Measurements from ENCODE around the gene CABP4. TPM values are rescaled to one million over a fixed set of nuclear protein-coding genes. Genes with fewer than 3 reads are reported as not detected.
A peak's percentile ranks its signal among the peaks of the same experiment; 100 is the strongest.

Gene CABP4
- total and polyA plus RNA-seq, 10 of the 15 experiments (the other 5 are each of a cell fraction or from before 2014, with no cell fraction given): 0.04 to 0.41 (median 0.14) TPM; not detected in 2

- H4K20me1 ChIP-seq (ENCODE audit: control insufficient read depth, insufficient read depth): no peaks in the 10 kb centered on the region
- CTCF ChIA-PET: interaction anchor here (1.2 kb wide), 1 partner anchor 37 kb away, joined by 3 read pairs; no protein-coding TSS in a partner anchor
- no peaks in the 10 kb centered on the region for H3K27me3 ChIP-seq (replicated peaks in 1 of 2; ENCODE audit: control insufficient read depth in 2 of 2, insufficient read depth in 2 of 2, low read length in 1 of 2)
- H2AFZ ChIP-seq (ENCODE audit: control insufficient read depth, low read depth, low read length): no peak overlapping the region
- peaks cover 43% of the 10 kb centered on the region for H3K4me1 ChIP-seq (ENCODE audit: control insufficient read depth, insufficient read depth, low read length)
- peaks cover 0 to 1% of the 10 kb centered on the region in 2 experiments; a peak in 2 of 4 replicates for H3K36me3 ChIP-seq (ENCODE audit: control insufficient read depth in 2 of 2, insufficient read depth in 2 of 2, low read length in 1 of 2)
- no peaks in the 10 kb centered on the region for H3K9me3 ChIP-seq (replicated peaks; ENCODE audit: control insufficient read depth, insufficient read depth, low read length)
- H3K4me2 ChIP-seq (ENCODE audit: control insufficient read depth, insufficient read depth): peak overlapping the region; percentile 26; the same call in 1 of the 2 replicates
- H3K4me3 ChIP-seq: peak overlapping the region; percentile 76; the same call in 1 of the 2 replicates
- POLR2A ChIA-PET: interaction anchor here (0.6 to 1.2 kb wide), 5 partner anchors 13 to 41 kb away, joined by 3 to 4 read pairs (median 4); partner anchors contain the start of gene PPP1CA
- in situ Hi-C loops (cut with MboI) (no loop called here), intact Hi-C loops (cut with micrococcal nuclease; ENCODE audit: unreplicated experiment) (no loop called here)
- RAD21 ChIA-PET (ENCODE audit: unreplicated experiment): interaction anchor here (0.6 to 1.6 kb wide), 5 partner anchors 15 to 864 kb away, joined by 3 to 4 read pairs (median 3); partner anchors contain the start of genes PPP1CA and TBC1D10C
- ATAC-seq: no peak
- FAIRE-seq: no peak
- SMC1A ChIA-PET (ENCODE audit: uncharacterized antibody, unreplicated experiment): no interaction called here
- H3K9ac ChIP-seq (ENCODE audit: control insufficient read depth, insufficient read depth, low read length): peak overlapping the region; percentile 5; the same call in 1 of the 2 replicates
- H3K79me2 ChIP-seq (ENCODE audit: control insufficient read depth, insufficient read depth, low read length): peaks cover 26% of the 10 kb centered on the region
- 55% methylated on average over 38 of the region's 45 CpGs for WGBS (ENCODE audit: insufficient coverage, insufficient replicate concordance, low lambda C conversion rate, missing lambda C conversion rate)
- H3K27ac ChIP-seq (ENCODE audit: control insufficient read depth, insufficient read depth): peak overlapping the region; percentile 17; the same call in 1 of the 2 replicates
- no peak for DNase-seq (ENCODE audit: low read depth, low spot score)
- BruUV-seq (replicated peaks): no TSS peak
- TF ChIP-seq HSF1 (IDR thresholded peaks at IDR 0.05; ENCODE audit: low read depth, low read length) (no peak), SMAD5 (IDR thresholded peaks at IDR 0.05; ENCODE audit: low read depth) (no peak), ASH2L (IDR thresholded peaks at IDR 0.05; ENCODE audit: borderline replicate concordance, low read depth) (no peak), TARDBP (IDR thresholded peaks at IDR 0.05; ENCODE audit: borderline replicate concordance) (peak; percentile 18; the same call in 1 of the 2 replicates), TAF1 (IDR thresholded peaks at IDR 0.05; ENCODE audit: borderline replicate concordance, low read depth, low read length) (no peak), HDAC2 (IDR thresholded peaks at IDR 0.05) (no peak), RCOR1 (conservative IDR thresholded peaks at IDR 0.05; ENCODE audit: low read depth, low read length) (no peak), IKZF1 (conservative IDR thresholded peaks at IDR 0.05) (0 out of 2 replicates have a peak, but pooled peaks have one; percentile 32), IRF5 (IDR thresholded peaks at IDR 0.05; ENCODE audit: borderline replicate concordance) (no peak), TBL1XR1 (IDR thresholded peaks at IDR 0.05; ENCODE audit: low read depth, low read length) (no peak), MTA2 (IDR thresholded peaks at IDR 0.05; ENCODE audit: low read depth) (no peak), EED (IDR thresholded peaks at IDR 0.05; ENCODE audit: low read depth) (0 out of 2 replicates have a peak, but pooled peaks have one; percentile 24), JUNB (IDR thresholded peaks at IDR 0.05) (no peak), SKIL (IDR thresholded peaks at IDR 0.05; ENCODE audit: low read depth, poor library complexity, severe bottlenecking) (no peak), SREBF2 (IDR thresholded peaks at IDR 0.05; ENCODE audit: low read length) (no peak), POLR2A (IDR thresholded peaks at IDR 0.05; ENCODE audit: low read depth, low read length) (peak; percentile 51), MEF2A (IDR thresholded peaks at IDR 0.05; ENCODE audit: insufficient read depth, low read depth, low read length) (no peak), MXI1 (IDR thresholded peaks at IDR 0.05; ENCODE audit: low read depth, low read length) (no peak), MEF2B (IDR thresholded peaks at IDR 0.05; ENCODE audit: partially characterized antibody, poor library complexity, severe bottlenecking) (no peak), POLR2AphosphoS2 (IDR thresholded peaks at IDR 0.05; ENCODE audit: low read depth, low read length) (peak; percentile 11; the same call in 1 of the 2 replicates)
These were observed 12.4 kb upstream of the CABP4 start for GRCh38 chr11:67442504-67443404.

All from GM12878 (cell line).